ENCODE results near the gene CUBN.

- TF ChIP-seq, protein P1, sequence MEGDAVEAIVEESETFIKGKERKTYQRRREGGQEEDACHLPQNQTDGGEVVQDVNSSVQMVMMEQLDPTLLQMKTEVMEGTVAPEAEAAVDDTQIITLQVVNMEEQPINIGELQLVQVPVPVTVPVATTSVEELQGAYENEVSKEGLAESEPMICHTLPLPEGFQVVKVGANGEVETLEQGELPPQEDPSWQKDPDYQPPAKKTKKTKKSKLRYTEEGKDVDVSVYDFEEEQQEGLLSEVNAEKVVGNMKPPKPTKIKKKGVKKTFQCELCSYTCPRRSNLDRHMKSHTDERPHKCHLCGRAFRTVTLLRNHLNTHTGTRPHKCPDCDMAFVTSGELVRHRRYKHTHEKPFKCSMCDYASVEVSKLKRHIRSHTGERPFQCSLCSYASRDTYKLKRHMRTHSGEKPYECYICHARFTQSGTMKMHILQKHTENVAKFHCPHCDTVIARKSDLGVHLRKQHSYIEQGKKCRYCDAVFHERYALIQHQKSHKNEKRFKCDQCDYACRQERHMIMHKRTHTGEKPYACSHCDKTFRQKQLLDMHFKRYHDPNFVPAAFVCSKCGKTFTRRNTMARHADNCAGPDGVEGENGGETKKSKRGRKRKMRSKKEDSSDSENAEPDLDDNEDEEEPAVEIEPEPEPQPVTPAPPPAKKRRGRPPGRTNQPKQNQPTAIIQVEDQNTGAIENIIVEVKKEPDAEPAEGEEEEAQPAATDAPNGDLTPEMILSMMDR (IDR thresholded peaks at IDR 0.05) = no peak
- TF ChIP-seq POLR2A (IDR thresholded peaks at IDR 0.05) = no peak
- TF ChIP-seq POLR2AphosphoS5 (IDR thresholded peaks at IDR 0.05) = no peak
Observed at GRCh38 chr10:16907687-16908086, 221.9 kb downstream of the CUBN start.

Data from transverse colon (tissue), 4 donors.